SU-DHL-6 (cell line): ENCODE results near the gene YEATS2.

Source experiments
- H2AFZ ChIP-seq: fragments of 200-600 bp; sonication (generic); 2 replicates; pipeline ENCODE4 v1.6.1; 2014; ENCODE audit warnings: low read depth, mild to moderate bottlenecking, moderate library complexity, mixed read lengths, antibody characterized with exemption, low read length; ENCODE audit not compliant: severe bottlenecking
- H3F3A ChIP-seq: fragments of 200-600 bp; shearing (Covaris generic); 2 replicates; pipeline ENCODE4 v1.6.0; 2016; ENCODE audit warnings: antibody characterized with exemption, mild to moderate bottlenecking; ENCODE audit not compliant: insufficient read depth
- H3K27ac ChIP-seq: fragments of 200-600 bp; sonication (generic); 2 replicates; pipeline ENCODE4 v1.5.1; 2016; ENCODE audit warnings: low read depth, mild to moderate bottlenecking, low read length, moderate library complexity, mixed read lengths
- H3K27me3 ChIP-seq: fragments of 200-600 bp; sonication (generic), shearing (Covaris generic); 2 replicates; pipeline ENCODE4 v1.6.0; 2014; ENCODE audit warnings: mild to moderate bottlenecking, low read length
- H3K36me3 ChIP-seq: fragments of 200-600 bp; sonication (generic); 2 replicates; pipeline ENCODE4 v1.6.1; 2014; ENCODE audit warnings: mild to moderate bottlenecking, low read length, mixed read lengths
- H3K4me2 ChIP-seq: fragments of 300-600, 200-600 bp; shearing (Covaris generic), sonication (generic); 2 replicates; pipeline ENCODE4 v1.6.0; 2014; ENCODE audit warnings: low read length, low read depth, mild to moderate bottlenecking; ENCODE audit not compliant: poor library complexity, severe bottlenecking
- H3K4me3 ChIP-seq: fragments of 200-600 bp; sonication (generic); 2 replicates; pipeline ENCODE4 v1.5.1; 2014; ENCODE audit warnings: antibody characterized with exemption, low read length, mild to moderate bottlenecking, mixed read lengths; ENCODE audit not compliant: insufficient read depth, poor library complexity, severe bottlenecking
- H3K79me2 ChIP-seq: fragments of 200-600 bp; sonication (generic); 2 replicates; pipeline ENCODE4 v1.6.1; 2014; ENCODE audit warnings: mild to moderate bottlenecking, low read length, moderate library complexity; ENCODE audit not compliant: insufficient read depth
- H3K9ac ChIP-seq: fragments of 200-600 bp; sonication (generic); 2 replicates; pipeline ENCODE4 v1.7.0; 2014; ENCODE audit warnings: mild to moderate bottlenecking, low read length
- H3K9me2 ChIP-seq: fragments of 200-600 bp; sonication (generic); replicated peaks from 2 replicates; pipeline ENCODE4 v1.6.1; 2014; ENCODE audit warnings: low read length; ENCODE audit not compliant: insufficient read depth
- H3K9me3 ChIP-seq: fragments of 200-600 bp; sonication (generic); 2 replicates; pipeline ENCODE4 v1.6.1; 2014; ENCODE audit warnings: low read length, mixed read lengths; ENCODE audit not compliant: insufficient read depth
- H4K20me1 ChIP-seq: fragments of 200-600 bp; sonication (generic); 2 replicates; pipeline ENCODE4 v1.6.1; 2014; ENCODE audit warnings: low read depth, mild to moderate bottlenecking, antibody characterized with exemption, low read length, moderate library complexity, mixed read lengths
- CTCF ChIP-seq: fragments of 200-600 bp; sonication (generic); IDR thresholded peaks from one replicate; pipeline ENCODE4 v1.5.1; 2017; ENCODE audit warnings: antibody characterized with exemption, mild to moderate bottlenecking, low read length, moderate library complexity; ENCODE audit not compliant: insufficient read depth, poor library complexity, severe bottlenecking
- EZH2phosphoT487 ChIP-seq: fragments of 200-600 bp; sonication (generic), shearing (Covaris generic); conservative IDR thresholded peaks from 2 replicates; pipeline ENCODE4 v1.6.1; 2018; ENCODE audit warnings: mild to moderate bottlenecking, antibody characterized with exemption, low read length, moderate library complexity, mixed read lengths

YEATS2 gene

GRCh38 chr3:183809270-183809669, 111.7 kb downstream of the YEATS2 start:
- no peaks in the 10 kb centered on the region for H3F3A ChIP-seq
- no peaks in the 10 kb centered on the region for H3K9me3 ChIP-seq
- no peak overlapping the region for H3K9ac ChIP-seq
- no peaks in the 10 kb centered on the region for H3K79me2 ChIP-seq
- H3K4me3 ChIP-seq = no peak overlapping the region
- no peak overlapping the region for H3K4me2 ChIP-seq
- H3K9me2 ChIP-seq = no peaks in the 10 kb centered on the region
- no peak overlapping the region for H3K27ac ChIP-seq
- peaks cover 13% of the 10 kb centered on the region; the same call in 1 of the 2 replicates for H3K36me3 ChIP-seq
- H3K27me3 ChIP-seq = no peaks in the 10 kb centered on the region
- no peak overlapping the region for H2AFZ ChIP-seq
- H4K20me1 ChIP-seq = no peaks in the 10 kb centered on the region
- TF ChIP-seq CTCF (no peak), EZH2phosphoT487 (no peak)

- Histone ChIP-seq H3K9me2 (no peaks in the 10 kb centered on the region), H4K20me1 (no peaks in the 10 kb centered on the region), H2AFZ (no peak overlapping the region), H3K36me3 (peaks cover 13% of the 10 kb centered on the region; the same call in 1 of the 2 replicates), H3K4me3 (no peak overlapping the region), H3K9ac (no peak overlapping the region), H3F3A (peaks cover 7% of the 10 kb centered on the region; the same call in 1 of the 2 replicates), H3K79me2 (no peaks in the 10 kb centered on the region), H3K27ac (no peak overlapping the region), H3K9me3 (no peaks in the 10 kb centered on the region), H3K4me2 (no peak overlapping the region), H3K27me3 (no peaks in the 10 kb centered on the region)
- TF ChIP-seq EZH2phosphoT487 (no peak), CTCF (no peak)
Measured at GRCh38 chr3:183810643-183811594, 113.3 kb downstream of the YEATS2 start.

GRCh38 chr3:183811638-183812037, 114.0 kb downstream of the YEATS2 start:
- Histone ChIP-seq H3K9me2 (no peaks in the 10 kb centered on the region), H3F3A (peaks cover 7% of the 10 kb centered on the region; the same call in 1 of the 2 replicates), H4K20me1 (no peaks in the 10 kb centered on the region), H3K9me3 (no peaks in the 10 kb centered on the region), H3K9ac (no peak overlapping the region), H2AFZ (no peak overlapping the region), H3K4me3 (no peak overlapping the region), H3K27ac (no peak overlapping the region), H3K4me2 (no peak overlapping the region), H3K36me3 (peaks cover 13% of the 10 kb centered on the region; the same call in 1 of the 2 replicates), H3K79me2 (no peaks in the 10 kb centered on the region), H3K27me3 (no peaks in the 10 kb centered on the region)
- no peak for TF ChIP-seq EZH2phosphoT487
- no peak for TF ChIP-seq CTCF
